MM.1S (cell line): ENCODE measurements around the gene SFRP2.

Experiments
- DNase-seq: peaks from one replicate; pipeline ENCODE4 v3.0.0-alpha.2; 2015
- H2AFZ ChIP-seq: fragments of 300-600 bp; sonication (generic); 2 replicates; pipeline ENCODE4 v1.6.0; 2016; ENCODE audit warnings: antibody characterized with exemption, low read length
- H3F3A ChIP-seq: fragments of 300-600 bp; sonication (generic); 2 replicates; pipeline ENCODE4 v1.6.1; 2016; ENCODE audit warnings: mild to moderate bottlenecking, antibody characterized with exemption, low read length, moderate library complexity, mixed read lengths; ENCODE audit not compliant: insufficient read depth
- H3K27ac ChIP-seq: fragments of 300-600 bp; sonication (generic); 2 replicates; pipeline ENCODE4 v1.5.1; 2016; ENCODE audit warnings: mild to moderate bottlenecking, low read length
- H3K27me3 ChIP-seq: fragments of 300-600 bp; sonication (generic); replicated peaks from 2 replicates; pipeline ENCODE4 v1.6.0; 2016; ENCODE audit warnings: low read length; ENCODE audit not compliant: insufficient read depth
- H3K36me3 ChIP-seq: fragments of 300-600 bp; sonication (generic); replicated peaks from 2 replicates; pipeline ENCODE4 v1.6.1; 2016; ENCODE audit warnings: mild to moderate bottlenecking, low read length, mixed read lengths; ENCODE audit not compliant: insufficient read depth
- H3K4me1 ChIP-seq: fragments of 300-600 bp; sonication (generic); 2 replicates; pipeline ENCODE4 v1.6.1; 2016; ENCODE audit warnings: low read length, mixed read lengths
- H3K4me2 ChIP-seq: fragments of 300-600 bp; sonication (generic); 2 replicates; pipeline ENCODE4 v1.6.0; 2016; ENCODE audit warnings: low read depth, low read length
- H3K4me3 ChIP-seq: fragments of 300-600 bp; sonication (generic); 2 replicates; pipeline ENCODE4 v1.5.1; 2016; ENCODE audit warnings: low read length, mixed read lengths
- H3K79me2 ChIP-seq: fragments of 300-600 bp; sonication (generic); 2 replicates; pipeline ENCODE4 v1.6.1; 2016; ENCODE audit warnings: mixed run types, low read length, mixed read lengths
- H3K9ac ChIP-seq: fragments of 300-600 bp; sonication (generic); 2 replicates; pipeline ENCODE4 v1.6.1; 2016; ENCODE audit warnings: low read length, mixed read lengths
- H3K9me2 ChIP-seq: fragments of 300-600 bp; sonication (generic); replicated peaks from 2 replicates; pipeline ENCODE4 v1.6.1; 2016; ENCODE audit warnings: mild to moderate bottlenecking, low read length, mixed read lengths; ENCODE audit not compliant: insufficient read depth
- H3K9me3 ChIP-seq: fragments of 300-600 bp; sonication (generic); replicated peaks from 2 replicates; pipeline ENCODE4 v1.6.1; 2016; ENCODE audit warnings: mild to moderate bottlenecking, low read length, mixed read lengths; ENCODE audit not compliant: insufficient read depth
- H4K20me1 ChIP-seq: fragments of 300-600 bp; sonication (generic); 2 replicates; pipeline ENCODE4 v1.6.1; 2016; ENCODE audit warnings: mild to moderate bottlenecking, low read length, moderate library complexity, mixed read lengths; ENCODE audit not compliant: insufficient read depth
- CTCF ChIP-seq: fragments of 300-600 bp; sonication (generic); IDR thresholded peaks from 2 replicates; pipeline ENCODE4 v1.5.1; 2016; ENCODE audit warnings: antibody characterized with exemption, low read length, mixed read lengths
- EZH2 ChIP-seq: fragments of 300-600 bp; sonication (generic); optimal IDR thresholded peaks from 2 replicates; pipeline ENCODE3; 2017; ENCODE audit warnings: low read depth, mild to moderate bottlenecking, antibody characterized with exemption, low read length, mixed read lengths
- EZH2phosphoT487 ChIP-seq: fragments of 300-600 bp; sonication (generic); IDR thresholded peaks from 2 replicates; pipeline ENCODE4 v1.6.1; 2018; ENCODE audit warnings: antibody characterized with exemption, low read length

The SFRP2 gene

GRCh38 chr4:153790500-153790865 lies 1.6 kb upstream of the SFRP2 start:
- Histone ChIP-seq H3K9me3 (no peaks in the 10 kb centered on the region), H2AFZ (no peak overlapping the region), H3K4me2 (no peak overlapping the region)

GRCh38 chr4:153789741-153790499 lies 1.0 kb upstream of the SFRP2 start:
- peaks cover 8% of the 10 kb centered on the region; the same call in 1 of the 2 replicates for H3K27me3 ChIP-seq
- no peaks in the 10 kb centered on the region for H3K4me1 ChIP-seq
- no peaks in the 10 kb centered on the region for H3K9me3 ChIP-seq
- H3K27ac ChIP-seq = no peak overlapping the region
- no peak for TF ChIP-seq EZH2phosphoT487
- no peak for TF ChIP-seq CTCF
- no peak for TF ChIP-seq EZH2
- H3K79me2 ChIP-seq = no peaks in the 10 kb centered on the region
- no peak overlapping the region for H3K4me2 ChIP-seq
- H3K9ac ChIP-seq = no peak overlapping the region
- no peaks in the 10 kb centered on the region for H3K9me2 ChIP-seq
- no peaks in the 10 kb centered on the region for H3F3A ChIP-seq
- H3K4me3 ChIP-seq = no peak overlapping the region
- DNase-seq = no peak
- H3K36me3 ChIP-seq = no peaks in the 10 kb centered on the region
- H2AFZ ChIP-seq = no peak overlapping the region
- no peaks in the 10 kb centered on the region for H4K20me1 ChIP-seq

More at GRCh38 chr4:153790500-153790865, 1.6 kb upstream of the SFRP2 start:
- no peak for DNase-seq
- H3K9ac ChIP-seq = no peak overlapping the region
- H3K27me3 ChIP-seq = peaks cover 8% of the 10 kb centered on the region; the same call in 1 of the 2 replicates
- TF ChIP-seq EZH2 (no peak), CTCF (no peak), EZH2phosphoT487 (no peak)
- H3K79me2 ChIP-seq = no peaks in the 10 kb centered on the region
- no peaks in the 10 kb centered on the region for H3K36me3 ChIP-seq
- H3K4me3 ChIP-seq = no peak overlapping the region
- H3K9me2 ChIP-seq = no peaks in the 10 kb centered on the region
- no peak overlapping the region for H3K27ac ChIP-seq
- H3F3A ChIP-seq = no peaks in the 10 kb centered on the region
- no peaks in the 10 kb centered on the region for H4K20me1 ChIP-seq
- no peaks in the 10 kb centered on the region for H3K4me1 ChIP-seq

GRCh38 chr4:153788051-153788412 lies 851 bp downstream of the SFRP2 start:
- H3K79me2 ChIP-seq = no peaks in the 10 kb centered on the region
- H3K4me1 ChIP-seq = no peaks in the 10 kb centered on the region
- no peak overlapping the region for H3K4me2 ChIP-seq
- H3K4me3 ChIP-seq = no peak overlapping the region
- no peaks in the 10 kb centered on the region for H3K36me3 ChIP-seq
- no peak overlapping the region for H3K9ac ChIP-seq
- H3K9me3 ChIP-seq = no peaks in the 10 kb centered on the region
- no peak overlapping the region for H2AFZ ChIP-seq
- H3K27ac ChIP-seq = no peak overlapping the region
- DNase-seq = no peak
- no peak for TF ChIP-seq EZH2phosphoT487
- no peak for TF ChIP-seq EZH2
- no peak for TF ChIP-seq CTCF
- peaks cover 8% of the 10 kb centered on the region; the same call in 1 of the 2 replicates for H3K27me3 ChIP-seq
- H3K9me2 ChIP-seq = no peaks in the 10 kb centered on the region
- no peaks in the 10 kb centered on the region for H4K20me1 ChIP-seq
- no peaks in the 10 kb centered on the region for H3F3A ChIP-seq
